DMS53 treated with DMSO at 0.1 percent for 48 hours (cell line): ENCODE measurements around the gene FAM174B.

Experiments used
- DNase-seq: peaks from one replicate; lab custom pipeline; 2025; ENCODE audit not compliant: unreplicated experiment; lab: John Stamatoyannopoulos, UW

The FAM174B gene

DNA sequence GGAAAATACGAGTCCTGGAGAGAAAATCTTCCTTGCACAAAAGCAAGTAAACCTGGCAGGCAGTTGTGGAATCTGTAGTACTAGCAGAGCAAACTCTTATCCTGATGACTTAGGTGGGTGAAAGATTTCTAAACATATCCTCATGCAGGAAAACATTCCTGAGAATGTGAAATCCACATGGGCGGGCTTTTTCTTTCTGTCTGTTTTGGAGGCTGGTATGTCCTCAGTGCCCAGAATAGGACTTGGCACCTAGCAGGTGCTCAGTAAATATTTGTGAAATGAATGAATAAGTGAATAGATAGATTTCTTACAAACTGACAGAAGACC lies 53.3 kb downstream of the FAM174B start:
- no peak for DNase-seq

DNA sequence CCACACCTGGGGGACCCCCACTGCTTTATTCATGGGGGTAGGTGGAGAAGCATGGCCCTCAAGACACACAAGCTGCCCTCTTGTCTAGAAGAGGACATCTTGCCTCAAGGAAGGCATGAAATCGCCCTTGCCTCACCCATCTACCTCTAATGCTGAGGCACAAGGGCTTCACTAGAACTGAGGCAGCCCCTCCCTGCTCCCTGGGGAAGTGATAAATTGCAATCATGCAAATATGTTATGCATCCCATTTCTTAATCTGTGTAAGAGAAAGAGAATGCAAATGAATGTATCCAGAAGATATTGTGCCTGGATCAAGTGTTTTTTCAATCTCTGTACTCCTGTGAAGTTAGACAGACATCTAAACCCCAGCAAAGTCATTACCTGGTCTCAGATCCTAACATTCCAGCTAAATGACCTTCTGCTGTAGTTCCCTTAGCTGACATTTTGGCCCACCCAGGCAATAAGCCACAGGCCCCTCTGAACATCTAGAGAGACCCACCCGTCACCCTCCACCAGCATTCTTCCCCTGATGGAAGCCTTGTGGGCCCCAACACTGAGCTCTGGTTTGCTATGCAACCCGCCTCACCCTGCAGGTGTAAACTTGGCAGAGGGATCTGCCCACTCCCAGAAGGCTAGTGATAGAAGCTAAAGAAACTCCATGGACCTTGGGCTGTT lies 53.8 kb downstream of the FAM174B start:
- no peak for DNase-seq

DNA sequence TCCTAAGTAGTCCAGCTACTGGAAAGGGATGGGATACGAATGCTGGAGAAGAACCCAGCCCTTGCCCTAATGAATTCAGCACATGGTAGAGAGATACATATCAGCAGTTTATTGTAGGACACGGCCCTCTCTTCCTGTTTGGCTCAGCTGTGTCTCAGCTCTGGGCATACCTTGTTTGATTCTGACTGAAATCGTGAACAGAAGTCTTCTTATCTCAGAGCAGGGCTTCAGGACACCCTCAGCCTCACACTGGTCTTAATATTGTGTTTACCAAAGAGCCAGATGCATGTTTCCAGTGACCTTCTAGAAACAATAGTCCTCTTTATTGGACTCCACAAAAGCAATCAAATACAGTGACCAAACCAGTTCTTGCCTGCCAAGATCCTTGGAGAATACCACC lies 54.7 kb downstream of the FAM174B start:
- DNase-seq = no peak

DNA sequence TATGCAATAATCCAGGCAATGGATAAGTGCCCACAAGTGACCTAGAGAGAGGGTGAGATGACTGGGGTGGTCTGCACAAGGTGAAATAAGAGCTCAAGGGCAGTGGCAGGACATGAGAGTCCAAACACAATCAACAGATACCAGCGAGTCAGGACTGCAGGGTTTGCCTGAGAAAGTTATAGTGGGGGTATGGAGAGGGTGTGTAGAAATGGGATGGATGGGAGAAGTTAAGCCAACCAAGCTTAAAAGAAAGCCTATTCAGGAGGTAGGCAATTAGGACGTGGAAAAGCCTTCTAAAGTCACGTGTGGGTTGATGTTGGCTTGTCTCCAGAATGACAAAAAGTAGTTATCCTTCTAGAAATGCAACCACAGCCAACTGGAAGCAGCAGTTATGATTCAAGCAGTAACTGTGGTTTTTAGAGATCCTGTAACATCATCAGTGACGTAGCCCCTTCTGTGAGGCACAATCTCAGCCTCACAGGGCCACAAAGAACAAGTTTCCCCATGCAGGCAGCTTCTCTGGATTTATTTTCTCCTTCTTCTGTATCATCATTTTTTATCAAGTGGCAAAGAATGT lies 56.1 kb downstream of the FAM174B start:
- DNase-seq = no peak

DNA sequence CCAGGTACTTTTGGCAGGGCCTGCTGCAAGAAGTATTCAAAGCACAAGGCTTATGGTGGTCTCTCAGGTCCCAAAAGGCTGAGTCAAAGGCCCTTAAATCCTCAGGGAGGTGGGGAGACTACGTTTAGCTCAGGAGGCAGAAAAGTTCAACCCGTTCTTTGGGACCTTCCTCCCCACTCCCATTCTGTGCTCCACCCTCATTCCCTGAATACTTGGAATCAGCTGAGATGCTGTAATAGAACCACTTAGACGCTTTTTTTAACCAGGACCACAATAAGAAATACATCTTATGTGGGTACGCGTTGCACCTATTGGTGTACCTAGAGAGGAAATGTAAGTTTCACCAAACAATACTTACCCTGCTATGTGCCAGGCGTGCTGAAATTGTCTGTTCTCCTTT lies 58.0 kb downstream of the FAM174B start:
- no peak for DNase-seq

DNA sequence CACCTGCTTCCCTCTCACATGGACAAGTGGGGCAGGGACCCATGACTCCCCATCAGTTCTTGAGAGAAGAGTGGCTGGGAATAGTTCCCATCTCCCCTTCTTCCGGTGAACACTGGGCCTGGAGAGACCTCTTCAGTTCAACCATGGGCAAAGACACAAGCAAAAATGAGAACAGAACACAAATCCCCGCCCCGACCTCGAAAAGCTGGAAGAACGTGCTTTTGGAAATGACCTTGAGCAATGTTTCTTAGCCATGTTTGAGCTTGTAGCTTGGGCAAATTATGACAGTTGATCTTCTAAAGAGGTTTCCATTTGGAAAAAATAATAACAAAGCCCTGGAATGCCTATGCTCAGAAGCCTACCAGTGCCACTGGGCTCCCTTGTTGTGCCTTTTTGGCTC lies 59.0 kb downstream of the FAM174B start:
- no peak for DNase-seq

DNA sequence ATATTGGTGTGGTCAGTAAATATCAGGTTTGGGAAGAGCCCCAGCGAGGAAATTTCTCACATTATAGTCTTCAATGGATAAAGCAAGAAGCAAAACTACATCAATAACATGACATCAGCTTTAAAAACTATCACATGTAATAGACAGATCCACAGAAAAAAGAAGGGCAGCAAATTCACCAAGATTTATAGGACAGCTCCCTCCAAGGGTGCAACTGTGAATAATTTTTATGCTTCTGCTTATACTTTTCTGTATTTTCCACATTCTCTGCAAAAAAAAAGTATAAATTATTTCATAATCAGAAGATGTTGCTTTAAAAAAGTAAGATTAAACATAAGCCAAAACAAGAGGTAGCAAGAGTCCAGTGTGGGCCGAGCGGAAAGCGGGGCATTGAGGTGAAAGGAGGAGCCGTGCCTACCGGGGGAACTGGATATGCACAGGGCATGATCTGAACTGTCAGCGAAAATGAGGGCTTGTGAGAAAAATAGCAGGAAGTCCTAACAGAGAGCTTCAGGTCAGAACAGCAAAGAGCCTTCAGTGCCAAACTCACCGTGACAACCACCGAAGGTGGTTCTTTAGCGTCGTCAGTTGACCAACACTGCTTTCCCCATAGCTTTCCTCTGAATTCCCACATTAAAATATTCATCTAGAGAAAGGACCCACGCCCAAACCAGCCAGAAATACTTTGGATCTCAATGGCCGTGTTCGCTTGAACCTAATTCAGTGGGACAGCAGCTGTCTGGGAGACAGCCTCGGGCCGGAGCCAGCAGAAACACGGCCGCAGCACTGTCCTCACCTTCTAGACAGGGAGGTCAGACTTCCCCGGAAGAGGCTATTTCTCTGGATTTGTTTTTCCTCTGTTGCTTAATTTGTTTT lies 59.8 kb downstream of the FAM174B start:
- no peak for DNase-seq

DNA sequence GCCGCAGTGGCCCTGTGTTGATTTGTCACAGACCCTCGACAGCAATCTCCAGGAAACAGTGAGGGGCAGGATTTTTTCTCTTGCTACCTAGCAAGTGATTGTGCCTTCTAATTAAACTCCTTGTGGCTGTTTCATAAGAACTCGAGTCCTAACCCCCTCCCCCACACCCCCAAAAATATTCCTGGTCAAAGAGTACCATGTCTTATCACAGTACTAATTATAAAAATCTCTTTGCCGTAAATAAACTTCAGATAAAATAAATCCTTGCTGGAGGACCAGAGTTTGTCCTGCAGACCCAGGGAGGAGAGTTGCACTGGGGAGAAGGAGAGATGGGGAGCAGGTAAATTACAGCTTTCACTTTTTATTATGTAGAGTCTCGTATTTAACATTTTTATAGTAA lies 64.3 kb downstream of the FAM174B start:
- no peak for DNase-seq

DNA sequence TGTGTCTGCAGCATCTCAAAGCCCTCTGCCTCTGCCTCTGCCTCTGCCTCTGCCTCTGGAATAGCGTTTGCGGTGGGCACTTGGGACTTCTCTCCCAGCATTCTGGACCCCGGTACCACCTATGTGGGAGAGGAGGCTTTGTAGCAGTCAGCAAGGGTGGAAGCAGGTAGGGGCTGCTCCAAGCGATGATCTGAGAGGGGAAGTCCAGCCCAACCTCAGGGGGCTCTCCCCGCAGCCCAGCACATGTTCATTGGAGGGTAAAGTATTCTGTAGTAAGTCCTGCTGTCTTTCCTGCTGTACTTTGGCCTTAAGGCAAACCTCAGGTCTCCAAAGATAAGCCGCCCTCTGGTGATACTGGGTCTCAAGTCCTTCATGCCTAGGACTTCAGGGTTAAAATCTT lies 68.6 kb downstream of the FAM174B start:
- no peak for DNase-seq

DNA sequence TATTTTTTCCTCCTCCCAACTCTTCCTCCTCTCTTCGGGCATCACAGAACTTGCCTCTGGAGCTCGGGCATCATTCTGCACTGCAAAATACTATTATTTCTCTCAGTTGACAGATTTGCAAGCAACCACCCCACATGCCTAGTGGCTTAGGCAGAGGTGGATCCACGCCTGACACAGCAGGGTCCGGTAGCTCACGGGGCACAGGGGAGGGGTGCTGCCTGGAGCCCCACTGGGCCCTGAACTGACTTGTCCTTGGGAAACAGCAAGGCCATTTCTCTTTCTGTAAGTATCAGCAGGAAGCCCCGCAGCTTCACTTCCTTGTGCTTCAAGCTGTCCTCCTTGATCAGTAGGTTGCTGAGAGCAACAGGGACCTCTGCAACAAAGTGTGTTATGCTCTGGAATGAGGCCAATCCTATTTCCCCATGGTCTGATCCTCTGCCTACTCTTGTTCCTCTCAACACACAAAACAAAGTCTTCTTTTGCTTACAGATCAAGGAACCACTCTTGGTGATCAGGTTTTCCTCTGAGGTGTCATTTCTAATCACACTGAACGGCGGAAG lies 69.1 kb downstream of the FAM174B start:
- no peak for DNase-seq

DNA sequence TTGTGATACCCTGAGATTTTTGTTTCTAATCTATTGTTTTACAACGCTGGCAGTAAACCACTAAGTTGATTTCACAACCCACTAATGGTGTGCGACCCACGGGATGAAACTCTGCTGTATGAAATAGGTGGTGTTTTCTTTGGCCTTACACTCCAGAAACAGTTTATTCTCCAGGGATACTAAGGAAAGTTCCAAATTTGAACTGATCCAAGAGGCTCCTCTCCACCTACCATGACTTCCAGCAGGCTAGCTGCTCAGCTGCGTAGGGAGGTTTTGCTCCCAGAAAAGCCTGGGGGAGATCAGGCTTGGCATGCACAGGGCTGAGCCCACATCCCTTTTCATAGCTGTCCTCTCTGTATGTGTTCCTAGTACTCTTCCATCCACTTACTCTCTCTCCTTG lies 71.5 kb downstream of the FAM174B start:
- DNase-seq = no peak

DNA sequence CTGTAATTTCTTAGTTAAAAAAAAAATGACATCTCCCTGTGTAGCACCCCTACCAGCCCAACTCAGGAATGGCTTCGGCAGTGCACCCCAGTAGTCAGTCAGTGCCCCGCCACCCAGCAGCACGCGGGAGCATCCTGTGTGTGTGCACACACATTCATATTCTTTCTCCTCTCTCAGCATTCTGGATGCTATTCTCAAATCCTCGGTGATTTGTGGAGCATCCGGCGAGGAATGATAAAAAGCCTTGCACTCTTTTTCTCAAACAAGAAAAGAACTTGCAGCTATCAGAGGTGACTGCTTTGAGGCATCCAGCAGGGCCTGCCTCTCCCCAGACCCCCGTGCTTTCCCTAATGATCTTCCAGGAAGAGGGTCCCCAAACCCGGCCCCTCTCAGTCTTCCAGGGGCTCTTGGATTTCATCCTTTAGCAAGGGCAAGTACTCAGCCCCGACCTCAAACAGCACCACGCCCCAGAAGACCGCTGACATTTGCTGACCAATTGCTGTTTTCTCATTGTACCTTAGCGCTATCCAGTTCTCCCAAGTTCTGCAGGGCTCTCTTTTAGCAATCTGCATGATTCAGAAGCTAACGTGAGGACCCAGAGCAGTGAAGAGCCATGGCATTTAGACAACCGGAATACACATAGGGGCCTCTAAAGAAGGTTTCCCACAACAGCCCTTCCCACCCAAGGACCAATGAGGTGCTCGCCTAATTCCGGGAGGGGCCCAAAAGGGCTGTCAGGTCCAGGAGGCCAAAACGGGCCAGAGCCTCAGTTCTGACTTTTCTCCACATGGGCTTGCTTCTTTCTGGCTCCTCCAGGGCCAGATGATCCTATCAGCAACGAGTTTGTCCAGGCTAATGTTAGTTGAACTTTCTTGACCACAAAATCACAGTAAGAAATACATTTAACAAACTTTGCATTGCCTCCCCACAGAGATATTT lies 72.2 kb downstream of the FAM174B start:
- DNase-seq = no peak

DNA sequence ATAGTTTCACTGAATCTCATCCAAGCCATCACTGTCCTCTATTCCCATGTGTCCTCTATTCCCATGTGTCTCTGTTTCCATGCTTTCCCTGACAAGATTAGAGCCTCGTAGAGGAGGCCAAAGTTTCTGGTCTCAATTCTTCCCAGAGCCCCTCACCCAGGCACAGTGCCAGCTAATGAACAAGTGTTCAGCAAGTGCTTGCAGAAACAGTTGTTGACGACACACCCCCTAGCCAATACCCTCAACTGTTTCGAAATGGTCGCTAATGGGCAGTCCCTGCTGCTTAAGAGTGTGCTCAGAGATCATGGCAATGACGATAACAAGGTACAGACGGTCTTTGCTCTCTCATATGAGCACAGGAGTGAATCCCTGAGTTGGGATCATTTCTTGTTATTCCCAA lies 73.4 kb downstream of the FAM174B start:
- DNase-seq = no peak

DNA sequence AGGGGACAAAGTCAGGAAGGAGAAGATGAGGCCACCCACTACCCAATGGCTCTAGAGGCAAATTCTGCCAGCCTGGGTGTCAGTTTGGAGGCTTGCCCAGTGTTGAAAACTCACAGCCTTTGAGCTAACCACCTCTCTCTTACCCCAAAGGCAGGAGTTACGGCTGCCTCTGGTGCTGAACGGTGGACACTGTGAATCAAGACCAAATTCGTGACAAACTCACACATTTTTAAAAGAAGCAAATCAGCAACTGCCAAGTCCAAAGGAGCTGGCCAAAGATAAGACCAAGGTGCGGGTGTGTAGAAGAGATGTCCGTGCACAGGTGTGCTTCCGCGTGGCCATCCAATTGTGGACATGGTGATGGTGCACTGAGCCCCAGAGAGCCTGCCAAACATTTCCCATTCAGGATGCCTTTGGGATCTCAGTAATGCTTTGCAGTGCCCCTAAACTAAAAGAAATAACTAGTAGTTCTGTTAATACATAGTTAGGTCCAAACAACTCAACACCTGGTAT lies 74.6 kb downstream of the FAM174B start:
- DNase-seq = no peak

DNA sequence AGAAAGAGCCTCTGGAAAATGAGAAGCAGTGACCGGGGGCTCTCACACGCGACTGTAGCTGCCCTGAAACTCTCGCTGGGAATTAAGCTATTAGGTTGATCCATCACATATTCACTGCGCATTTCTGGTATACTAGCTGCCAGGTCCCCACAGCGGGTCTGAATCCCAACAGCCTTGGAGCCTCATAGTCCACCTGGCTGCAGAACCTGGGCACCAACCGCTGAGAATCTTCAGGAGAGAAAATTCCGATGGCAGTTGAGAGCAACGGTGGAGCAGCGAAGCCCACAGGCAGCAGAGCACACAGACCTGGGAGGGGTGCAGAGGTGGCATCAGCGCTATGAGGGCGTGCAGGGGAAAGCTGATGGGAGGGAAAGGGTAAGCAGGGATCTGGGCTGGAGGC lies 75.1 kb downstream of the FAM174B start:
- DNase-seq = no peak

DNA sequence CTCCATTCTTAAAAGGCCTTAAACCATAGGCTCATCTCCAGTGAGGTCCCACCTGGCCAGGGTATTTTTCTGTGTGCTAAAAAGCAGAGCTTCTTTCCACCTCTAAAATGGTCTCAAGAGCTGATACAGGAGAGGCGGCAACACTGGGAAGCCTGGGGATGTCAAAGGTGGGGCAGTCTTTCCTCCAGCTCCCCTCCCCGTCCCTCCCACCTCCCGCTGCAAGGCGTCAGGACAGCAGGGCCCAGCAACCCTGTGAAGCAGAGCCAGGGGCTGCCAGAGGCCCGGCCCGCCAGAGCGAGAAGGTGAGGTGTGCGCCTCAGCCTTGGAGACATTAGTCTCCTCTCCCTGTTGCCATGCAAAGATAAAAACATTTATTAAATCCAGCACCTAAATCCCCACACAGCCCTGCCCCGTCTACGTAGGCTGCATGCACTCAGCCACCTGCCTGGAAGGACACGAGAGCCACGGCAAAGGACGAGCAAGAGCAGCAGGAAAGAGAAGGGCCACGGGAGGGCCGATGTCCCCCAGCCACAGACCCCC lies 75.6 kb downstream of the FAM174B start:
- DNase-seq = no peak

DNA sequence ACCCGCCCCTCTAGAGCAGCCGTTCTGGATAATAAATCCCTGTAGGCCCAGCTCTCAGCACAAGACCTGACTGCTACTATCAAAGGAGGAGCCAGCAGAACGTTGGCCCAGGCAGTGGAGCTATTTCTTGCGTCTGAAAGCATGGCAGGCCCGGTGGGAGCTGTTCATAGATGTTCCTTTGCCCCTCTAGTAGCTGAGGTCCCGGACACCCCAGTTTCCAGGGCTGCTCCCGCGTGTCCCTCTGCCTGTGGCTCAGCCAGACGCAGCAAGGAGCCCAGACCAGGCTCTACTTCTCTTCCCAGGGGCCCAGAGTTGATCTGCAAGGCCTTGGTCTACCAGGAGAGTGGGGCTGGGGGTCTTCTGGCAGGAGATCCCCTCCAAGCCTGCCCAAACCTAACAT lies 76.1 kb downstream of the FAM174B start:
- DNase-seq = no peak

DNA sequence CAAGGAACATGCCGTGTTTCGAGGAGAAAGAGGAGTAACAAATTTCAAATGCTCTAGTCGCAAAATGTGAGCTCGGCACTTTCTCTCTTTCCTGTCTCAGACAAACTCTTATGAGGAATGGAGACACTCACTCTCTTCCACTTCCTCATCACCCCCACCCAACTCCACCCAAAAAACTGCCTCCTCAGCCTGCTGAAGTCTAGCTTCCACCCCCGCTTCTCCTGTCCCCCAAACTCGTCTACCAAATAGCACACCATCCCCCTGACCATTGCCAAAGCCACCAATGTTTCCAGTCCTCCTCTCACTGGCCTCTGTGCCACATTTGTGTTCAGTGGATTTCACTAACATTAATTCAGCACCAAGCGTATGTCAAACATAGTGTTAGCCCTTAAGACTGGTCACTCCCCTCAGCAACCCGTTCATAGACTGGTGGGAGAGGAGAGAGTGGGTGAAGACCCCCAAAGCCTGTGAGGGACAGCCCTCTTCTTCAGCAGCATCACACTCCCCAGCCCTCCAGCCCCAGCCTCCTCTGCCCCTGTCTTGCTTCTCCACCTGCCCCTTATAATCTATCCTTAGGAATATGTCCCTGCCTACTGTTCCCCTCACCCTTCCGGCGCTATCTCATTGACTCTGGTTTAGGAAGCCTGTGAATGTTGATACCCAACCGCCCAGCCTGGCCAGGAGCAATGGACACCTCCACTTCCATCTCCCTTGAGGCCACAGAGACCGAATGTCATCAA lies 77.3 kb downstream of the FAM174B start:
- no peak for DNase-seq

DNA sequence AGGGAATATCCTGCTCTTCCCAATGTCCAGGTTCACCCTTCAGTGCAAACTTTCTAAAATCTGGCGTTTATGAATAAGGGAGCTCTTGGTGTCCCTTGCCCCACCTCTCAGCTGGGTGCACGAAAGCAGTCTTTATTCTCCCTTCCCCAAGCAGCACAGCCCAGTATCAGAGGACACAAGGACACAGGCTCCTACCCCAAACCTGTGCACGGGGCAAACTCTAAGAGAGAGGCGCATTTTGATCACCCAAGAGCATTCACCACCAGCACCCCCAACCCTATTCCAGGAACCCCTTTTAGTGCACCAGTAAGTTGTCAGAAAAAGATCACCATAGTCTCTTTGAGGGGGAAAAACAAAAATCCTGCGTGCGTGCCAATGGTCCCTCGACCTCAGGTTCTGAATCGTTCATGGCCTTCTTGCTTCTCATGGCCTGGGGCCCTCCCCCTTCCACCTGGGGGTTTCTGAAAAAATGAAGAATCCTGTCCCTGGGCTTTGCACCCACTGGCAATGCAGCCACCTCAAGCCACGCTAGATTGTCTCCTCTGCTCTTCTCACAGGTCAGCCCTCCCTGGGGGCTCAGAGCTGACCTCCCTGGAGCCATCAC lies 78.9 kb downstream of the FAM174B start:
- no peak for DNase-seq
